WERI-Rb-1 (cell line): ENCODE data around the gene SLC25A25.
"Not testable (repeated sequence)": the region's sequence is repeated elsewhere in the genome, so short reads cannot be mapped to it uniquely, and the experiment has no call there.

ENCODE experiments used
- DNase-seq: peaks from one replicate; pipeline ENCODE4 v3.0.0-alpha.2; 2020
- H3K27ac ChIP-seq: fragments of 250-450 bp; sonication (Bioruptor Pico); 2 replicates; pipeline ENCODE4 v1.5.1; 2020; ENCODE audit warnings: mild to moderate bottlenecking, moderate library complexity
- H3K27me3 ChIP-seq: fragments of 250-450 bp; sonication (Bioruptor Pico); 2 replicates; pipeline ENCODE4 v1.5.1; 2021; ENCODE audit warnings: mild to moderate bottlenecking, low read depth, moderate library complexity; ENCODE audit not compliant: insufficient read depth, severe bottlenecking
- H3K36me3 ChIP-seq: fragments of 250-450 bp; sonication (Bioruptor Pico); 2 replicates; pipeline ENCODE4 v1.5.1; 2020; ENCODE audit warnings: mild to moderate bottlenecking, moderate library complexity
- H3K4me3 ChIP-seq: 2 replicates; pipeline ENCODE4 v1.5.1; 2011; ENCODE audit warnings: low read depth, mild to moderate bottlenecking, control low read depth, low read length
- H3K9me3 ChIP-seq: fragments of 250-450 bp; sonication (Bioruptor Pico); 2 replicates; pipeline ENCODE4 v1.5.1; 2021; ENCODE audit warnings: mild to moderate bottlenecking, moderate library complexity; ENCODE audit not compliant: severe bottlenecking
- CTCF ChIP-seq: IDR thresholded peaks from 2 replicates; pipeline ENCODE4 v1.5.1; 2011; ENCODE audit warnings: low read depth, mild to moderate bottlenecking, control low read depth, inconsistent platforms, low read length

Gene SLC25A25

GRCh38 chr9:128066713-128067644 lies 1.1 kb upstream of the SLC25A25 start, which contains the start of gene NAIF1:
NAIF1 (minus strand) TSS chr9:128067320; CDS start chr9:128067101, 219 bp downstream.
- Histone ChIP-seq H3K27me3 (no peaks in the 10 kb centered on the region), H3K4me3 (peak within 1 kb of the TSS; percentile 92), H3K36me3 (no peaks in the 10 kb centered on the region; the same call in none of the 2 replicates), H3K27ac (peak within 1 kb of the TSS; percentile 98), H3K9me3 (no peaks in the 10 kb centered on the region)
- TF ChIP-seq CTCF: no peak
- DNase-seq: peak; percentile 99

- no peaks in the 10 kb centered on the region for H3K27me3 ChIP-seq
- no peak for TF ChIP-seq CTCF
- DNase-seq: no peak
- H3K9me3 ChIP-seq: no peaks in the 10 kb centered on the region
- no peaks in the 10 kb centered on the region; the same call in 1 of the 2 replicates for H3K36me3 ChIP-seq
- H3K4me3 ChIP-seq: peak overlapping the region; percentile 86
- H3K27ac ChIP-seq: peak overlapping the region; percentile 82
These were observed 564 bp downstream of the SLC25A25 start for GRCh38 chr9:128068386-128069205.

- no peak overlapping the region for H3K27ac ChIP-seq
These were observed 2.8 kb downstream of the SLC25A25 start for GRCh38 chr9:128070874-128071273.

GRCh38 chr9:128071475-128071874 lies 3.4 kb downstream of the SLC25A25 start:
- peaks cover 13% of the 10 kb centered on the region for H3K36me3 ChIP-seq
- not testable (repeated sequence) for H3K9me3 ChIP-seq, H3K27me3 ChIP-seq, DNase-seq, H3K27ac ChIP-seq, H3K4me3 ChIP-seq

More at GRCh38 chr9:128070874-128071273, 2.8 kb downstream of the SLC25A25 start:
- no peak for TF ChIP-seq CTCF
- peaks cover 13% of the 10 kb centered on the region for H3K36me3 ChIP-seq
- H3K27me3 ChIP-seq: no peaks in the 10 kb centered on the region
- H3K9me3 ChIP-seq: no peaks in the 10 kb centered on the region
- H3K4me3 ChIP-seq: no peak overlapping the region
- no peak for DNase-seq

GRCh38 chr9:128072144-128073021 lies 4.4 kb downstream of the SLC25A25 start:
- no peak for TF ChIP-seq CTCF
- no peak overlapping the region for H3K4me3 ChIP-seq
- H3K36me3 ChIP-seq: peaks cover 19% of the 10 kb centered on the region
- no peak for DNase-seq
- no peak overlapping the region for H3K27ac ChIP-seq
- H3K27me3 ChIP-seq: no peaks in the 10 kb centered on the region
- H3K9me3 ChIP-seq: no peaks in the 10 kb centered on the region
